H9 (cell line): ENCODE data around the gene SLAMF7. TPM values are rescaled to one million over a fixed set of nuclear protein-coding genes. Genes with fewer than 3 reads are reported as not detected.

Source experiments
- DNase-seq: peaks from one replicate; pipeline ENCODE4 v3.0.0-alpha.2; 2017
- H2AFZ ChIP-seq: one replicate; pipeline ENCODE4 v1.6.1; 2013; ENCODE audit warnings: mild to moderate bottlenecking, low read length, control low read depth, moderate library complexity
- H2AK5ac ChIP-seq: 2 replicates; pipeline ENCODE4 v1.6.1; 2013; ENCODE audit warnings: low read length, control low read depth, mixed read lengths; ENCODE audit not compliant: insufficient read length
- H2BK120ac ChIP-seq: one replicate; pipeline ENCODE4 v1.6.1; 2013; ENCODE audit warnings: low read depth, mild to moderate bottlenecking, low read length, control low read depth, inconsistent platforms; ENCODE audit not compliant: poor library complexity, severe bottlenecking
- H2BK12ac ChIP-seq: 2 replicates; pipeline ENCODE4 v1.6.1; 2013; ENCODE audit warnings: low read length, control low read depth, mixed read lengths, low read depth; ENCODE audit not compliant: insufficient read length
- H2BK15ac ChIP-seq: 2 replicates; pipeline ENCODE4 v1.6.1; 2013; ENCODE audit warnings: low read depth, low read length, control low read depth
- H2BK20ac ChIP-seq: one replicate; pipeline ENCODE4 v1.6.1; 2013; ENCODE audit warnings: low read depth, mild to moderate bottlenecking, low read length, control low read depth, inconsistent platforms; ENCODE audit not compliant: poor library complexity, severe bottlenecking
- H2BK5ac ChIP-seq: 2 replicates; pipeline ENCODE4 v1.6.1; 2013; ENCODE audit warnings: low read length, control low read depth, mixed read lengths; ENCODE audit not compliant: insufficient read length
- H3K14ac ChIP-seq: 2 replicates; pipeline ENCODE4 v1.6.1; 2013; ENCODE audit warnings: low read length, control low read depth; ENCODE audit not compliant: insufficient read depth
- H3K18ac ChIP-seq: 2 replicates; pipeline ENCODE4 v1.6.1; 2013; ENCODE audit warnings: low read depth, mild to moderate bottlenecking, mixed read lengths, low read length, control low read depth; ENCODE audit not compliant: insufficient read length
- H3K23ac ChIP-seq: 2 replicates; pipeline ENCODE4 v1.6.1; 2013; ENCODE audit warnings: low read length, control low read depth, mixed read lengths, low read depth; ENCODE audit not compliant: insufficient read length
- H3K23me2 ChIP-seq: 2 replicates; pipeline ENCODE4 v1.6.1; 2013; ENCODE audit warnings: low read depth, mild to moderate bottlenecking, mixed read lengths, low read length, control low read depth; ENCODE audit not compliant: insufficient read length, poor library complexity, severe bottlenecking
- H3K27ac ChIP-seq: 2 replicates; pipeline ENCODE4 v1.5.1; 2013; ENCODE audit warnings: low read length, control low read depth, mixed read lengths, low read depth; ENCODE audit not compliant: insufficient read length
- H3K27me3 ChIP-seq: 2 replicates; pipeline ENCODE4 v1.6.1; 2013; ENCODE audit warnings: low read length, control low read depth, inconsistent platforms; ENCODE audit not compliant: insufficient read depth
- H3K4ac ChIP-seq: 2 replicates; pipeline ENCODE4 v1.6.1; 2013; ENCODE audit warnings: low read depth, mild to moderate bottlenecking, control low read depth, inconsistent platforms, low read length, moderate library complexity
- H3K4me1 ChIP-seq: 2 replicates; pipeline ENCODE4 v1.6.1; 2013; ENCODE audit warnings: low read length, control low read depth, inconsistent platforms; ENCODE audit not compliant: insufficient read depth
- H3K4me2 ChIP-seq: 2 replicates; pipeline ENCODE4 v1.6.1; 2013; ENCODE audit warnings: low read length, control low read depth, mixed read lengths; ENCODE audit not compliant: insufficient read length, insufficient read depth
- H3K56ac ChIP-seq: 2 replicates; pipeline ENCODE4 v1.6.1; 2013; ENCODE audit warnings: low read depth, mild to moderate bottlenecking, mixed read lengths, low read length, control low read depth; ENCODE audit not compliant: insufficient read length
- H3K79me1 ChIP-seq: 2 replicates; pipeline ENCODE4 v1.6.1; 2013; ENCODE audit warnings: low read depth, mild to moderate bottlenecking, moderate library complexity, low read length, control low read depth, inconsistent platforms; ENCODE audit not compliant: insufficient read depth, poor library complexity, severe bottlenecking
- H3K79me2 ChIP-seq: 2 replicates; pipeline ENCODE4 v1.6.1; 2013; ENCODE audit warnings: low read length, control low read depth, inconsistent platforms; ENCODE audit not compliant: insufficient read depth
- H3K9ac ChIP-seq: 2 replicates; pipeline ENCODE4 v1.6.1; 2013; ENCODE audit warnings: low read length, control low read depth, mixed read lengths; ENCODE audit not compliant: insufficient read length; ENCODE audit errors: extremely low read depth
- H3K9me3 ChIP-seq: one replicate; pipeline ENCODE4 v1.6.1; 2013; ENCODE audit warnings: low read depth, low read length, inconsistent platforms; ENCODE audit not compliant: control insufficient read depth
- H3T11ph ChIP-seq: one replicate; pipeline ENCODE4 v1.6.1; 2013; ENCODE audit warnings: mild to moderate bottlenecking, low read length, control low read depth, inconsistent platforms
- H4K20me1 ChIP-seq: one replicate; pipeline ENCODE4 v1.6.1; 2013; ENCODE audit not compliant: control insufficient read depth, insufficient read length, insufficient read depth
- H4K5ac ChIP-seq: 2 replicates; pipeline ENCODE4 v1.6.1; 2013; ENCODE audit warnings: low read depth, mild to moderate bottlenecking, mixed read lengths, low read length, control low read depth; ENCODE audit not compliant: insufficient read length
- H4K8ac ChIP-seq: replicated peaks from 2 replicates; pipeline ENCODE4 v1.6.1; 2013; ENCODE audit warnings: low read length, control low read depth, mixed read lengths, low read depth; ENCODE audit not compliant: insufficient read length
- H4K91ac ChIP-seq: 2 replicates; pipeline ENCODE4 v1.6.1; 2013; ENCODE audit warnings: low read depth, mild to moderate bottlenecking, moderate library complexity, mixed read lengths, low read length, control low read depth; ENCODE audit not compliant: insufficient read length
- H3K27ac Mint-ChIP-seq, 3 experiments: 2 replicates in 2 of 3; 3 replicates in 1 of 3; pipeline ENCODE4 v1.8.0; 2020 to 2021; ENCODE audit warnings: mixed read lengths in 3 of 3, mild to moderate bottlenecking in 1 of 3, moderate library complexity in 1 of 3
- H3K27me3 Mint-ChIP-seq: 2 replicates; pipeline ENCODE4 v1.8.0; 2021; ENCODE audit warnings: low read depth, mild to moderate bottlenecking, moderate library complexity, mixed read lengths
- H3K36me3 Mint-ChIP-seq, 3 experiments: 2 replicates in 2 of 3; 3 replicates in 1 of 3; pipeline ENCODE4 v1.8.0; 2020 to 2021; ENCODE audit warnings: low read depth in 3 of 3, mixed read lengths in 3 of 3; ENCODE audit not compliant: insufficient read depth in 1 of 3
- H3K4me1 Mint-ChIP-seq, 2 experiments: 2 replicates each; pipeline ENCODE4 v1.8.0; 2020; ENCODE audit warnings: mixed read lengths in 2 of 2
- H3K4me3 Mint-ChIP-seq, 2 experiments: 2 replicates in 1 of 2; 3 replicates in 1 of 2; pipeline ENCODE4 v1.8.0; 2020 to 2021; ENCODE audit warnings: mild to moderate bottlenecking in 2 of 2, mixed read lengths in 2 of 2, moderate library complexity in 1 of 2
- H3K9me3 Mint-ChIP-seq, 2 experiments: 2 replicates in 1 of 2; 3 replicates in 1 of 2; pipeline ENCODE4 v1.8.0; 2020; ENCODE audit warnings: mild to moderate bottlenecking in 2 of 2, mixed read lengths in 2 of 2, moderate library complexity in 1 of 2
- CTCF ChIP-seq: fragments of 200-600 bp; sonication (generic); conservative IDR thresholded peaks from 3 replicates; pipeline ENCODE4 v1.8.0; 2021; ENCODE audit warnings: antibody characterized with exemption, mild to moderate bottlenecking
- WGBS: extraction: QIAGEN DNeasy Blood & Tissue Kit; methylation state at CpG from one replicate; pipeline ENCODE4 v1.1.7; 2013; ENCODE audit warnings: missing lambda C conversion rate, low lambda C conversion rate, mixed read lengths; ENCODE audit not compliant: insufficient read length; ENCODE audit errors: extremely low coverage; 5-methylcytosine and 5-hydroxymethylcytosine counted together
- total RNA-seq: library from RNA; stranded (reverse); gene quantifications from 2 replicates; pipeline ENCODE4 v1.2.1, GENCODE V29; 2021

The SLAMF7 gene
- total RNA-seq, 1 experiment from 2014 or later = not detected

GRCh38 chr1:160744852-160745520 is 5.9 kb downstream of the SLAMF7 start:
- no peak overlapping the region for H3K23ac ChIP-seq
- no peak for TF ChIP-seq CTCF
- no CpG with 5 or more reads among the region's 5 CpGs for WGBS
- no peaks in the 10 kb centered on the region for H3K79me2 ChIP-seq
- no peak overlapping the region for H3K14ac ChIP-seq
- H2BK20ac ChIP-seq = no peak overlapping the region
- H3K36me3 Mint-ChIP-seq = no peaks in the 10 kb centered on the region
- no peak overlapping the region for H3K4me2 ChIP-seq
- H3T11ph ChIP-seq = no peak overlapping the region
- H3K27ac ChIP-seq = no peak overlapping the region
- H3K9me3 Mint-ChIP-seq = no peaks in the 10 kb centered on the region; a peak in 1 of 5 replicates
- no peak overlapping the region for H2BK120ac ChIP-seq
- H3K9ac ChIP-seq = no peak overlapping the region
- H3K4ac ChIP-seq = no peak overlapping the region
- H4K20me1 ChIP-seq = no peaks in the 10 kb centered on the region
- DNase-seq = no peak
- H3K79me1 ChIP-seq = no peaks in the 10 kb centered on the region
- H3K27me3 ChIP-seq = no peaks in the 10 kb centered on the region
- H3K4me1 ChIP-seq = peaks cover 7% of the 10 kb centered on the region; the same call in 1 of the 2 replicates
- H3K27ac Mint-ChIP-seq = no peak overlapping the region; a peak in 1 of 7 replicates
- no peak overlapping the region for H4K91ac ChIP-seq
- H2BK15ac ChIP-seq = no peak overlapping the region
- no peak overlapping the region for H3K56ac ChIP-seq
- H2BK12ac ChIP-seq = no peak overlapping the region
- no peak overlapping the region for H4K8ac ChIP-seq
- no peak overlapping the region for H2AFZ ChIP-seq
- no peaks in the 10 kb centered on the region for H3K9me3 ChIP-seq
- H3K27me3 Mint-ChIP-seq = peaks cover 2% of the 10 kb centered on the region
- H4K5ac ChIP-seq = no peak overlapping the region
- peaks cover 25 to 32% of the 10 kb centered on the region in 2 experiments for H3K4me1 Mint-ChIP-seq
- no peak overlapping the region for H3K18ac ChIP-seq
- no peak overlapping the region for H3K4me3 Mint-ChIP-seq
- H2AK5ac ChIP-seq = no peak overlapping the region
- H2BK5ac ChIP-seq = no peak overlapping the region
- H3K23me2 ChIP-seq = no peaks in the 10 kb centered on the region
